GM23338 (cell line): ENCODE measurements around the gene TBL1XR1. TPM values are rescaled to one million over a fixed set of nuclear protein-coding genes. Genes with fewer than 3 reads are reported as not detected.

Experiments used
- ATAC-seq: fragments of 200-7000 bp; cut with Tn5 transposase; 3 replicates; pipeline ENCODE4 v1.9.1; 2020
- DNase-seq: peaks from one replicate; pipeline ENCODE4 v3.0.0-alpha.2; 2015; ENCODE audit warnings: low spot score
- H2AFZ ChIP-seq: fragments of 200-600 bp; sonication (generic); 2 replicates; pipeline ENCODE4 v1.8.0; 2016; ENCODE audit warnings: antibody characterized with exemption, mild to moderate bottlenecking, moderate library complexity
- H3F3A ChIP-seq: fragments of 200-600 bp; sonication (generic); replicated peaks from 2 replicates; pipeline ENCODE4 v1.8.0; 2017; ENCODE audit warnings: antibody characterized with exemption, mixed run types, low read depth
- H3K27ac ChIP-seq: fragments of 200-600 bp; sonication (generic); 2 replicates; pipeline ENCODE4 v1.6.1; 2016; ENCODE audit warnings: low read depth
- H3K27me3 ChIP-seq: fragments of 200-600 bp; sonication (generic); 2 replicates; pipeline ENCODE4 v1.8.0; 2016; ENCODE audit warnings: mild to moderate bottlenecking, mixed run types, moderate library complexity; ENCODE audit not compliant: insufficient read depth
- H3K36me3 ChIP-seq: fragments of 200-600 bp; sonication (generic); 2 replicates; pipeline ENCODE4 v1.8.0; 2016; ENCODE audit warnings: mild to moderate bottlenecking; ENCODE audit not compliant: insufficient read depth
- H3K4me1 ChIP-seq: fragments of 200-600 bp; sonication (generic); 2 replicates; pipeline ENCODE4 v1.8.0; 2016; ENCODE audit warnings: mild to moderate bottlenecking, moderate library complexity; ENCODE audit not compliant: insufficient read depth
- H3K4me2 ChIP-seq: fragments of 200-600 bp; sonication (generic); 2 replicates; pipeline ENCODE4 v1.7.1; 2017; ENCODE audit warnings: mixed run types
- H3K4me3 ChIP-seq: fragments of 200-600 bp; sonication (generic); 2 replicates; pipeline ENCODE4 v1.6.1; 2016; ENCODE audit warnings: mixed run types
- H3K79me2 ChIP-seq: fragments of 200-600 bp; sonication (generic); replicated peaks from 2 replicates; pipeline ENCODE4 v1.8.0; 2017; ENCODE audit warnings: mild to moderate bottlenecking; ENCODE audit not compliant: insufficient read depth
- H3K9me2 ChIP-seq: fragments of 200-600 bp; sonication (generic); 2 replicates; pipeline ENCODE4 v1.8.0; 2017; ENCODE audit not compliant: insufficient read depth
- H4K20me1 ChIP-seq: fragments of 200-600 bp; sonication (generic); replicated peaks from 2 replicates; pipeline ENCODE4 v1.8.0; 2017; ENCODE audit warnings: mild to moderate bottlenecking; ENCODE audit not compliant: insufficient read depth
- H3K27ac Mint-ChIP-seq: 2 replicates; pipeline ENCODE4 v1.8.0; 2020; ENCODE audit warnings: inconsistent platforms, mild to moderate bottlenecking, moderate library complexity, mixed read lengths
- H3K27me3 Mint-ChIP-seq: 3 replicates; pipeline ENCODE4 v1.8.0; 2022; ENCODE audit warnings: low read depth, mild to moderate bottlenecking, moderate library complexity, mixed read lengths, inconsistent platforms; ENCODE audit not compliant: insufficient read depth, poor library complexity
- H3K36me3 Mint-ChIP-seq: 3 replicates; pipeline ENCODE4 v1.8.0; 2021; ENCODE audit warnings: low read depth, mild to moderate bottlenecking, inconsistent platforms, moderate library complexity, mixed read lengths
- H3K4me1 Mint-ChIP-seq: 3 replicates; pipeline ENCODE4 v1.8.0; 2020; ENCODE audit warnings: mild to moderate bottlenecking, inconsistent platforms, mixed read lengths
- H3K4me3 Mint-ChIP-seq: 3 replicates; pipeline ENCODE4 v1.8.0; 2021; ENCODE audit warnings: moderate library complexity, mild to moderate bottlenecking, inconsistent platforms, mixed read lengths
- H3K9me3 Mint-ChIP-seq: 3 replicates; pipeline ENCODE4 v1.8.0; 2020; ENCODE audit warnings: moderate library complexity, mild to moderate bottlenecking, inconsistent platforms, mixed read lengths
- CREB1 ChIP-seq: fragments of 250-450 bp; sonication (Bioruptor Pico); IDR thresholded peaks from 2 replicates; pipeline ENCODE4 v1.5.0; 2020; ENCODE audit warnings: low read depth, mild to moderate bottlenecking, moderate library complexity
- ETS1 ChIP-seq: IDR thresholded peaks from 2 replicates; pipeline ENCODE4 v1.6.1; 2016; ENCODE audit warnings: antibody characterized with exemption
- EZH2 ChIP-seq: fragments of 200-600 bp; sonication (generic); IDR thresholded peaks from one replicate; pipeline ENCODE4 v1.8.0; 2017; ENCODE audit warnings: antibody characterized with exemption, mild to moderate bottlenecking, low read depth; ENCODE audit not compliant: unreplicated experiment
- NANOG ChIP-seq: IDR thresholded peaks from 2 replicates; pipeline ENCODE4 v1.6.1; 2016; ENCODE audit warnings: antibody characterized with exemption, borderline replicate concordance
- POLR2AphosphoS5 ChIP-seq: IDR thresholded peaks from 2 replicates; pipeline ENCODE4 v1.6.1; 2016; ENCODE audit warnings: antibody characterized with exemption, low read depth
- REST ChIP-seq: IDR thresholded peaks from one replicate; pipeline ENCODE4 v1.6.1; 2018; ENCODE audit warnings: antibody characterized with exemption; ENCODE audit not compliant: unreplicated experiment
- STAT1 ChIP-seq: IDR thresholded peaks from one replicate; pipeline ENCODE4 v1.6.1; 2016; ENCODE audit warnings: antibody characterized with exemption; ENCODE audit not compliant: unreplicated experiment
- ZNF114 ChIP-seq: fragments of 250-450 bp; sonication (Bioruptor Pico); IDR thresholded peaks from 2 replicates; pipeline ENCODE4 v1.5.0; 2020; ENCODE audit warnings: mild to moderate bottlenecking, moderate library complexity
- ZNF462 ChIP-seq: fragments of 250-450 bp; sonication (Bioruptor Pico); IDR thresholded peaks from 2 replicates; pipeline ENCODE4 v1.5.0; 2020; ENCODE audit warnings: mild to moderate bottlenecking, moderate library complexity
- polyA plus RNA-seq: library from polyadenylated mRNA; unstranded; fragments of >200 nt; fragmentation: Nextera tagmentation; extraction: Ambion mirVana; gene quantifications from 2 replicates; pipeline ENCODE4 v1.2.1, GENCODE V29; 2016
- total RNA-seq: library from RNA; depleted of rRNA; stranded (reverse); fragments of >200 nt; shearing (Covaris generic); gene quantifications from 2 replicates; pipeline ENCODE4 v1.2.3, GENCODE V29; 2014

The TBL1XR1 gene
- total and polyA plus RNA-seq, 2 experiments from 2014 or later: 49.6 to 122 TPM

DNA sequence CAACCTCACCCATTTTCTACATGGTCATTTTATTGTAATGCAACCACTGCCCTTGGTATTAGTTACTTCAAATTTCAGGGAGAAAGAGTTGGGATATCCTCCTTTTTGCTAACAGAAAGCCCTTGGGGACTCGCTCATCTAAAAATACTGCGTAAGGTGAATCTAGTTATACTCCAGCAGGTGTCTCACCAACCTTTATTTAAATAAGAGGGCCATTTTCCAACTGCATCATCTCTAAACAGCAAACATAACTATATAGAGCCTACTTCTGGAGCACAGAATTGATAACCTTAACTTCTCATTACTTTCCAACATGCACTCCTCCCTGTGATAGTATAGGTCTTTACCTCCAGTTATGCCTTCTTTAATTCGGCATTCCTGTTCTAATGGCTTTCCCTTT lies 77.5 kb downstream of the TBL1XR1 start (continued):
- TF ChIP-seq REST (no peak), STAT1 (no peak), EZH2 (no peak), ETS1 (no peak), ZNF114 (no peak), NANOG (no peak)

GRCh38 chr3:177114253-177114652 lies 83.0 kb downstream of the TBL1XR1 start:
- Histone ChIP-seq H3K4me1 (peaks cover 43% of the 10 kb centered on the region), H3K9me2 (peaks cover 2% of the 10 kb centered on the region; the same call in 1 of the 2 replicates), H3F3A (no peaks in the 10 kb centered on the region), H3K4me2 (no peak overlapping the region), H3K27me3 (no peaks in the 10 kb centered on the region), H3K36me3 (no peaks in the 10 kb centered on the region), H4K20me1 (peaks cover 78% of the 10 kb centered on the region), H3K79me2 (peaks cover 99% of the 10 kb centered on the region), H2AFZ (no peak overlapping the region), H3K4me3 (no peak overlapping the region), H3K27ac (no peak overlapping the region)
- Mint-ChIP-seq H3K4me3 (no peak overlapping the region), H3K9me3 (no peaks in the 10 kb centered on the region), H3K4me1 (peaks cover 46% of the 10 kb centered on the region), H3K36me3 (no peaks in the 10 kb centered on the region), H3K27ac (no peak overlapping the region), H3K27me3 (peaks cover 3% of the 10 kb centered on the region)
- ATAC-seq: no peak
- no peak for DNase-seq
- no peak for TF ChIP-seq CREB1
- TF ChIP-seq STAT1: no peak
- no peak for TF ChIP-seq POLR2AphosphoS5
- no peak for TF ChIP-seq NANOG
- TF ChIP-seq REST: no peak
- TF ChIP-seq ZNF462 (CRISPR knock-in tag): no peak
- no peak for TF ChIP-seq ZNF114
- TF ChIP-seq ETS1: no peak
